Measurements from ENCODE around the gene SUMO3.

The SUMO3 gene

DNA sequence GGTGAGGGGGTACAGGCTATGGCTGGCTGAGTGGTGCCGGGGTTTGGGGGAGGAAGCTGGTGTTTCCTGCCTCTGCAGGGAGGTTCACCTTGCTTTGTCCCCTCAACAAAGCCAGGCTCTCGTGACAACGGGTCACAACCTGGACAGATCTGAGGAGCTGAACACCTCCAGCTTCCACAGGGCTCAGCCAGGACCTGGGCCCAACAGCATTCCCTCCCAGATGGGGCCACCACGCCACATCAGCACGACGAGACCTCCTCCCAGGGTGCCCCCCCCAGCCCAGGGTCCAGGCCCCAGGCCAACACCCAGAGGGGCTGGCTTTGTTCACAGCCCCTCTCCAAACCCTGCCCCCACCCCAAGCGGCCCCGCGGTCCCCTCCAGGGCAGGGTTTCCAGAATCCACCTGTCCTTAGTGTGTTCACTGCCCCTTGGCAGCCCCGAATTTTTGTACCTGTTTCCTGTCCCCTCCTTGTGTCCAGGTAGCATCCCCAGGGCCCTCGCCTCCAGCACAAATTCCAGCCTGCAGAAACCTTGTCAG, 51.0 kb downstream of the SUMO3 start:
- Histone ChIP-seq H3K27me3 (ENCODE audit: insufficient read depth, low read depth, severe bottlenecking) (no peaks in the 10 kb centered on the region), H3K27ac (peak overlapping the region; percentile 44), H3K36me3 (peaks cover 25% of the 10 kb centered on the region), H3K9me3 (ENCODE audit: severe bottlenecking) (no peaks in the 10 kb centered on the region), H3K4me3 (ENCODE audit: low read depth, low read length) (no peak overlapping the region)
- DNase-seq, result peak; percentile 8
- TF ChIP-seq, protein P1, sequence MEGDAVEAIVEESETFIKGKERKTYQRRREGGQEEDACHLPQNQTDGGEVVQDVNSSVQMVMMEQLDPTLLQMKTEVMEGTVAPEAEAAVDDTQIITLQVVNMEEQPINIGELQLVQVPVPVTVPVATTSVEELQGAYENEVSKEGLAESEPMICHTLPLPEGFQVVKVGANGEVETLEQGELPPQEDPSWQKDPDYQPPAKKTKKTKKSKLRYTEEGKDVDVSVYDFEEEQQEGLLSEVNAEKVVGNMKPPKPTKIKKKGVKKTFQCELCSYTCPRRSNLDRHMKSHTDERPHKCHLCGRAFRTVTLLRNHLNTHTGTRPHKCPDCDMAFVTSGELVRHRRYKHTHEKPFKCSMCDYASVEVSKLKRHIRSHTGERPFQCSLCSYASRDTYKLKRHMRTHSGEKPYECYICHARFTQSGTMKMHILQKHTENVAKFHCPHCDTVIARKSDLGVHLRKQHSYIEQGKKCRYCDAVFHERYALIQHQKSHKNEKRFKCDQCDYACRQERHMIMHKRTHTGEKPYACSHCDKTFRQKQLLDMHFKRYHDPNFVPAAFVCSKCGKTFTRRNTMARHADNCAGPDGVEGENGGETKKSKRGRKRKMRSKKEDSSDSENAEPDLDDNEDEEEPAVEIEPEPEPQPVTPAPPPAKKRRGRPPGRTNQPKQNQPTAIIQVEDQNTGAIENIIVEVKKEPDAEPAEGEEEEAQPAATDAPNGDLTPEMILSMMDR (IDR thresholded peaks at IDR 0.05; ENCODE audit: low read depth, low read length), result no peak

DNA sequence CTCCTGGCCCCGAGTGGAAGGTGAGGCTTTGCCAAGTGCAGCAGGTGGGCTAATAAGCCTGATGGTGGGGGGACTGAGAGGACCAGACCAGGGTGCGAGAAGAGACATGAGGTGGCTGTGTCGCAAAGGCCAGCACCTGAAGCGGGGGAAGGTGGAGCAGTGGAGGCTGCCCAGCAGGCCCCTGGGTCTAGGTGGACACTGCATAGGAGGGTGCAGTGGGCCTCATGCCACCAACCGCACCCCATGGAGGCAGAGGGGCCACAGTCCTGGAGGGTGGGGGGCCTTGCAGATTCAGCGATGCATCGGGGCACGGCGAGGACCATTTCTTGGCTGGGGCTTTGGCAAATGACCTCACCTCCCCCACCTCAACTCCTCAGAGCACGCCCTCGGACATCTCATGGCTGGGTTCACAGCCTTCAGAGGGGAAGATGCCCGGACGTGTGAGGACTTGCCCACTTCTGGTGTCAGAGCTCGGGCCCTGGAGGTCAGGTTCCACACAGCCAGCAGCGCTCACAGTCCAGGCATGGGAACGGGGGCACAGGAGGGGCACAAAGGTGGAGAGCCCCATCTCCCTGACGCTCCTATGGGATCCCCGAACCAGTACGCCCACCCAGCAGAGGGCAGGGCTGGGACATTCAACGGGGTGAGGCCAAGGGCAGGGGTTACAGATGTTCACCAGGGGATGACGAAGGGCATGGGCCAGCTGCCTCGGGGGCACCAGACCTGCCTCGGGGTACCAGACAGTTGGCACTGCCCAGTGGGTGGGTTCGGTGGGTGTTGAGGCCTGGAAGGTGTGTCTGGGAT, 51.6 kb downstream of the SUMO3 start:
- H3K27me3 ChIP-seq (ENCODE audit: insufficient read depth, low read depth, severe bottlenecking), result no peaks in the 10 kb centered on the region
- TF ChIP-seq, protein P1 (IDR thresholded peaks at IDR 0.05; ENCODE audit: low read depth, low read length), result no peak
- H3K9me3 ChIP-seq (ENCODE audit: severe bottlenecking), result peaks cover under 1% of the 10 kb centered on the region
- no peak overlapping the region for H3K4me3 ChIP-seq (ENCODE audit: low read depth, low read length)
- peaks cover 19% of the 10 kb centered on the region for H3K36me3 ChIP-seq
- DNase-seq, result peak; percentile 43
- H3K27ac ChIP-seq, result peak overlapping the region; percentile 44

DNA sequence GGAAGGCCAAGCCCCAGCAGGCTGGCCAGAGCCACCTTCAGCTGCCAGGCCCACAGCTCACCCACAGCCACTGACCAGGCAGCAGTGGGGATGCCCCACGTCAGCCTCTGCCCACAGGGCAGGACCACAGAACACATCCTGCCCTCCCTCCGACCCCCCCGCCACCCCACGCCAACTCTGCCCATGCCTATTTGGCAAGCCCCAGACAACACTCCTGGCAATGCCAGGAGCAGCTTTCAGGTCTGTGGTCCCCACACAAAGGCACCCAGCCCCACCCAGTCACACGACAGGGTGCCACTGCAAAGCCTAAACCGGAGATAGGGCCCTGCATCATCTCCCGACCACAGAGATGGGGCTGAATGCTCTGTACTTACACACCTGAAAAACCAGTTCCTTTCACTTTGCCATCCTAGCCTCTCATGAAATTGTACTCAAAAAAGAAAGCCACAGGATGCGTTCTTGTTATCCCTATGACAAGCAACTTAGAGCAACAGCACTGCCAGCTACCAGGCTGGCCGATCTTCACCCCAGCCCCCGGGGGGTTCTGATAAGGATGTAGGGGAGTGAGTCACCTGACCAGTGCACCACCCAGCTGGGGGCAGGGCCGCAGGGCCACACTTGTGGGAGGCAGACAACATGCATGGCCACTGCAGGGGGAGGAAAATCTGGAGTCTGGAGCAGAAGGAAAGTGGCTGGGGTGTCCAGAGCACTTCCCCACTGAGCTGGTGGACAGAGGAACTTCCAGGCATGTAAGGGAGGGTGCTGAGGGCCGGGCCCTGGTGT, 52.4 kb downstream of the SUMO3 start:
- H3K27me3 ChIP-seq (ENCODE audit: insufficient read depth, low read depth, severe bottlenecking), result no peaks in the 10 kb centered on the region
- no peak overlapping the region for H3K4me3 ChIP-seq (ENCODE audit: low read depth, low read length)
- H3K27ac ChIP-seq, result peak overlapping the region; percentile 44
- peaks cover 12% of the 10 kb centered on the region for H3K36me3 ChIP-seq
- peak; percentile 13 for DNase-seq
- TF ChIP-seq, protein P1 (IDR thresholded peaks at IDR 0.05; ENCODE audit: low read depth, low read length), result no peak
- peaks cover 3% of the 10 kb centered on the region for H3K9me3 ChIP-seq (ENCODE audit: severe bottlenecking)

DNA sequence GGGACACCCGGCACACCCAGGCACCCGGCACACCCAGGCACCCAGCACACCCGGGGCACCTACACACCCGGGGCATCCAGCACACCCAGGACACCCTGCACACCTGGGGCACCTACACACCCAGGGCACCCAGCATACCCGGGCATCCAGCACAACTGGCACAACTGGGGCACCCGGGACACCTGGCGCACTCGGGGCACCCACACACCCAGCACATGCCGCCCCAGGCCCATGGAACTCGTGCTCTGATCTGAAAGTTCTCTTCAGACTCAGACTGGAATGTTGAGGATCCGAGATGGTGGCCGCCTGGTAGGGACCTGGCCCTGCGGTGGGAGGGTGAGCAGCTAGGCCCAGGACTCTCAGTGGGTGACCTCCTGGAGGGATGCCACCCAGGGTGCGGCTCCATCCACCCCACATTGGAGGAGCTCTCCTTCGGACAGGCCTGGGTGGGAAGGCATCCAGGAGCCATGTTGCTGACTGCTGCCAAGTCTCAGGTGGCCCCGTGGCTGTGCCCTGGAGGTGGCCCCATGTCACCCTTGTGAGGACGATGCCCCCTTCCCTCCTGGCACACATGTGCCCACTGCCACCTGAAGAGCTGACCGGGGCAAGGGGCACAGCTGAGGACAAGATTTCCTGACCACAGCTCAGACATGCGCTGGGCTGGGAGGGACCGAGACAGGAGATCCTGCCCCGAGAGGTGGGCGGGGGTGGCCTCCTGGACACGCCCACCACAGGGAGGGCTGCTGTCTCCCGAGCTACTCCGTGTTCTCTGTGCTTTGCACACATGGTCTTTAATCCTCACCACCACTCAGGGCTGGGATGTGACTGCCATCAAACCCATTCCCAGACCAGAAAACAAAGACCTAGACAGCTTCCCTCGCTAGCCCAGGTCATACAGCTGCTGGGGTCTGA, 53.3 kb downstream of the SUMO3 start:
- TF ChIP-seq, protein P1 (IDR thresholded peaks at IDR 0.05; ENCODE audit: low read depth, low read length), result no peak
- H3K27me3 ChIP-seq (ENCODE audit: insufficient read depth, low read depth, severe bottlenecking), result no peaks in the 10 kb centered on the region
- H3K9me3 ChIP-seq (ENCODE audit: severe bottlenecking), result peaks cover 3% of the 10 kb centered on the region
- no peak overlapping the region for H3K4me3 ChIP-seq (ENCODE audit: low read depth, low read length)
- peak; percentile 79 for DNase-seq
- no peak overlapping the region for H3K27ac ChIP-seq
- H3K36me3 ChIP-seq, result peaks cover 4% of the 10 kb centered on the region
